Astrocyte (in vitro differentiated cells and primary cell): ENCODE data around the gene NXN. TPM values are rescaled to one million over a fixed set of nuclear protein-coding genes. Genes with fewer than 3 reads are reported as not detected.
"Not testable (repeated sequence)": the region's sequence is repeated elsewhere in the genome, so short reads cannot be mapped to it uniquely, and the experiment has no call there.

ENCODE experiments used
- DNase-seq: peaks from one replicate; pipeline ENCODE4 v3.0.0-alpha.2; 2010; ENCODE audit warnings: low read depth
- FAIRE-seq: peaks from 2 replicates; lab custom pipeline; 2011; peaks lifted over from hg19 to GRCh38; lab: Jason Lieb, UNC
- H2AFZ ChIP-seq: 2 replicates; pipeline ENCODE4 v1.6.0; 2012; ENCODE audit warnings: low read depth, low read length, inconsistent platforms
- H3K27ac ChIP-seq: 2 replicates; pipeline ENCODE4 v1.5.1; 2011; ENCODE audit warnings: low read depth, low read length, inconsistent platforms
- H3K27me3 ChIP-seq: 2 replicates; pipeline ENCODE4 v1.6.0; 2011; ENCODE audit warnings: low read length, inconsistent platforms; ENCODE audit not compliant: insufficient read depth
- H3K36me3 ChIP-seq: 2 replicates; pipeline ENCODE4 v1.5.1; 2011; ENCODE audit warnings: low read length, inconsistent platforms; ENCODE audit not compliant: insufficient read depth
- H3K4me1 ChIP-seq: 2 replicates; pipeline ENCODE4 v1.5.1; 2011; ENCODE audit warnings: low read length, inconsistent platforms; ENCODE audit not compliant: insufficient read depth
- H3K4me2 ChIP-seq: 2 replicates; pipeline ENCODE4 v1.6.0; 2012; ENCODE audit warnings: low read length, inconsistent platforms
- H3K4me3 ChIP-seq: 2 replicates; pipeline ENCODE4 v1.5.1; 2011; ENCODE audit warnings: low read depth, mild to moderate bottlenecking, low read length, inconsistent platforms; ENCODE audit not compliant: insufficient read depth
- H3K79me2 ChIP-seq: 2 replicates; pipeline ENCODE4 v1.6.0; 2012; ENCODE audit warnings: mild to moderate bottlenecking, low read length, inconsistent platforms; ENCODE audit not compliant: insufficient read depth
- H3K9ac ChIP-seq: 2 replicates; pipeline ENCODE4 v1.6.0; 2012; ENCODE audit warnings: mild to moderate bottlenecking, low read length, inconsistent platforms
- H3K9me3 ChIP-seq: 2 replicates; pipeline ENCODE4 v1.5.1; 2012; ENCODE audit warnings: low read depth, mild to moderate bottlenecking, low read length, inconsistent platforms; ENCODE audit not compliant: insufficient read depth
- H4K20me1 ChIP-seq: 2 replicates; pipeline ENCODE4 v1.6.0; 2012; ENCODE audit warnings: low read length, inconsistent platforms; ENCODE audit not compliant: insufficient read depth
- H3K27ac Mint-ChIP-seq: one replicate; pipeline ENCODE4 v1.8.0; 2021; ENCODE audit warnings: mild to moderate bottlenecking, mixed read lengths; ENCODE audit not compliant: unreplicated experiment
- H3K27me3 Mint-ChIP-seq: one replicate; pipeline ENCODE4 v1.8.0; 2021; ENCODE audit warnings: low read depth, mixed read lengths; ENCODE audit not compliant: unreplicated experiment
- H3K36me3 Mint-ChIP-seq: one replicate; pipeline ENCODE4 v1.8.0; 2021; ENCODE audit warnings: low read depth, mixed read lengths; ENCODE audit not compliant: unreplicated experiment
- H3K4me1 Mint-ChIP-seq: one replicate; pipeline ENCODE4 v1.8.0; 2021; ENCODE audit warnings: low read depth, mixed read lengths; ENCODE audit not compliant: unreplicated experiment
- H3K4me3 Mint-ChIP-seq: one replicate; pipeline ENCODE4 v1.8.0; 2021; ENCODE audit warnings: mild to moderate bottlenecking, moderate library complexity, mixed read lengths; ENCODE audit not compliant: unreplicated experiment
- H3K9me3 Mint-ChIP-seq: one replicate; pipeline ENCODE4 v1.8.0; 2021; ENCODE audit warnings: mild to moderate bottlenecking, mixed read lengths; ENCODE audit not compliant: unreplicated experiment
- CTCF ChIP-seq: IDR thresholded peaks from 2 replicates; pipeline ENCODE4 v1.5.1; 2011; ENCODE audit warnings: low read depth, mild to moderate bottlenecking, inconsistent platforms, low read length, moderate library complexity; ENCODE audit not compliant: insufficient read depth
- EZH2 ChIP-seq: IDR thresholded peaks from 2 replicates; pipeline ENCODE4 v1.6.1; 2012; ENCODE audit warnings: mild to moderate bottlenecking, low read length, inconsistent platforms; ENCODE audit not compliant: insufficient read depth
- total RNA-seq: library from RNA; stranded (reverse); gene quantifications from 2 replicates; pipeline ENCODE4 v1.2.1, GENCODE V29; 2021

Gene NXN
- total RNA-seq, 1 donor from 2014 or later: 104 TPM

DNA sequence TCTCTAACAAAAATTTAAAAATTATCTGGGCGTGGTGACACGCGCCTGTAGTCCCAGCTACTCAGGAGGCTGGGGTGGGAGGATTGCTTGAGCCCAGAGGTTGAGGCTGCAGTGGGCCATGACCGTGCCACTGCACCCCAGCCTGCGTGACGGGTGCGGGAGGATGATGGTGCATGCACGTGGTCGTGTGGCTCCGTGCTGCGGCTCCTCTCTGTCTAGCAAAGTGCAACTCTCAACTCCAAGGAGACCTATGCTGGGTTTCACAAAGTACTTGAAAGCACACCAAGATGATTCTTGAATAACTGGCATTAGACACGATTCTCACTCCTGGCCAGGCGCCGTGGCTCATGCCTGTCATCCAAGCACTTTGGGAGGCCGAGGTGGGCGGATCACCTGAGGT, 25.8 kb downstream of the NXN start:
- TF ChIP-seq EZH2 (no peak), CTCF (no peak)
- peaks cover 47% of the 10 kb centered on the region for H3K4me1 ChIP-seq
- H4K20me1 ChIP-seq: peaks cover 22% of the 10 kb centered on the region
- no peak overlapping the region for H3K4me3 ChIP-seq
- H3K9ac ChIP-seq: peak overlapping the region; percentile 61
- H3K36me3 ChIP-seq: no peaks in the 10 kb centered on the region
- no peaks in the 10 kb centered on the region for H3K27me3 ChIP-seq
- no peak overlapping the region for H3K27ac ChIP-seq
- H2AFZ ChIP-seq: no peak overlapping the region
- Mint-ChIP-seq H3K4me3 (no peak overlapping the region), H3K27ac (peak overlapping the region; percentile 34), H3K9me3 (no peaks in the 10 kb centered on the region), H3K27me3 (no peaks in the 10 kb centered on the region), H3K36me3 (peaks cover 22% of the 10 kb centered on the region), H3K4me1 (peaks cover 46% of the 10 kb centered on the region)
- H3K79me2 ChIP-seq: peaks cover 46% of the 10 kb centered on the region
- no peak overlapping the region for H3K4me2 ChIP-seq
- FAIRE-seq: no peak
- no peaks in the 10 kb centered on the region for H3K9me3 ChIP-seq
- DNase-seq: no peak

GRCh38 chr17:952592-952991, 27.0 kb downstream of the NXN start:
- H3K4me3 Mint-ChIP-seq, H3K9me3 Mint-ChIP-seq, H3K27ac ChIP-seq, H3K36me3 ChIP-seq, H2AFZ ChIP-seq, H3K4me2 ChIP-seq, H3K27me3 Mint-ChIP-seq, FAIRE-seq, H3K9ac ChIP-seq, H3K4me3 ChIP-seq, H3K27me3 ChIP-seq, H3K9me3 ChIP-seq, DNase-seq: not testable (repeated sequence)
- Histone ChIP-seq H4K20me1 (peaks cover 16% of the 10 kb centered on the region), H3K4me1 (peaks cover 41% of the 10 kb centered on the region), H3K79me2 (peaks cover 41% of the 10 kb centered on the region)
- peaks cover 17% of the 10 kb centered on the region for H3K36me3 Mint-ChIP-seq
- peak overlapping the region; percentile 62 for H3K27ac Mint-ChIP-seq
- H3K4me1 Mint-ChIP-seq: peaks cover 38% of the 10 kb centered on the region

DNA sequence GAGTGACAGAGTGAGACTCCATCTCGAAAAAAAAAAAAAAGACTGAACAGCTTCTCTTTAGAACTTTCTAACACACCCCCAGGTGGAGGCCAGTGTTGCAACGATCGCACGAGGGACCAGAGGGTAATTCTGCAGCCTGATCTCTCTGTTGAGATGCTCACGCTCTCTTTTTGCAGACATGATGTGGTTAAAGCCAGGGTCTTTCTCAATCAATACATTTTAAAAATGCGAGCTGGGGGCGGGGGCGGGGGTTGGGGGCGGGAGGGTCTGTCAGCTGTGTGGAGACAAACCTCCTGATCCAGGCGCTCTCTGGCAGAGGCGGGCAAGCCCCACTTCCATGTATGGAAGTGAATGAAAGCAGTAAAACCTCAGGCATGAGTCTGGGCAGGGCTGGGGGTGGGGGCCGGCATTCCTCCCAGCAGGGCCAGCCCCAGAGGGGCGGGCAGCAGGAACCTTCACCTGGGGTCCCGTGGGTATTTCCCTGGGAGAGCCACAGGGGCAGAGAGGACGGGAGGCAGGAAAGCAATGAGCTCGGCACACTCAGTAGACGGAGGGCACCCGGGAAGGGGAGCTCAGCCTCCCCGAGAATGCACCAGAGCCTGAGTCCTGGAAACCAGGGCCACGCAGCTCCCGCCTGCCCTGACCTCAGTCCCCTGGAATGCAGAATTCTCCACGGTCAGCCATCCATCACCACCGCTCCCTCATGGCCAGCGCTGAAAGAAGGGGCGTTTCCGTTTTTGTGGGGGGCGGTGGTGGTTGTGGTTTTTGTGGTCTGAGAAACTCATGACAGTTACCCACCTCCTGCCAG, 28.0 kb downstream of the NXN start:
- peak; percentile 73 for FAIRE-seq
- H2AFZ ChIP-seq: no peak overlapping the region

More for the DNA sequence above, 28.0 kb downstream of the NXN start:
- Histone ChIP-seq H4K20me1 (peaks cover 14% of the 10 kb centered on the region), H3K9me3 (no peaks in the 10 kb centered on the region), H3K27me3 (no peaks in the 10 kb centered on the region), H3K4me2 (peak overlapping the region; percentile 83), H3K79me2 (peaks cover 37% of the 10 kb centered on the region), H3K27ac (peak overlapping the region; percentile 86), H3K36me3 (peaks cover 3% of the 10 kb centered on the region), H3K4me1 (peaks cover 38% of the 10 kb centered on the region), H3K4me3 (peak overlapping the region; percentile 18), H3K9ac (peak overlapping the region; percentile 73)
- no peaks in the 10 kb centered on the region for H3K27me3 Mint-ChIP-seq
- peaks cover 10% of the 10 kb centered on the region for H3K36me3 Mint-ChIP-seq
- peak overlapping the region; percentile 98 for H3K27ac Mint-ChIP-seq
- no peaks in the 10 kb centered on the region for H3K9me3 Mint-ChIP-seq
- DNase-seq: peak; percentile 89
- H3K4me3 Mint-ChIP-seq: no peak overlapping the region
- TF ChIP-seq CTCF (no peak), EZH2 (no peak)
- H3K4me1 Mint-ChIP-seq: peaks cover 32% of the 10 kb centered on the region
